HL-60 (cell line): ENCODE results near the gene LCN2.

Source experiments
- DNase-seq, 2 experiments: peaks; one replicate each; pipeline ENCODE4 v3.0.0-alpha.2; 2010 to 2020; ENCODE audit warnings: low read depth in 1 of 2, low spot score in 1 of 2
- H3K27ac ChIP-seq: fragments of 250-450 bp; sonication (Bioruptor Pico); replicated peaks from 2 replicates; pipeline ENCODE4 v1.5.1; 2020; ENCODE audit warnings: mild to moderate bottlenecking, moderate library complexity
- H3K27me3 ChIP-seq: fragments of 250-450 bp; sonication (Bioruptor Pico); 2 replicates; pipeline ENCODE4 v1.5.1; 2021; ENCODE audit warnings: mild to moderate bottlenecking, moderate library complexity; ENCODE audit not compliant: insufficient read depth, poor library complexity, severe bottlenecking
- H3K4me3 ChIP-seq: replicated peaks from 2 replicates; pipeline ENCODE4 v1.5.1; 2011; ENCODE audit warnings: mild to moderate bottlenecking, control low read depth, low read length; ENCODE audit not compliant: insufficient read depth
- CTCF ChIP-seq: IDR thresholded peaks from one replicate; pipeline ENCODE4 v1.5.1; 2011; ENCODE audit warnings: low read length, control low read depth, inconsistent platforms; ENCODE audit not compliant: insufficient read depth
- GABPA ChIP-seq: IDR thresholded peaks from 2 replicates; pipeline ENCODE4 v1.6.1; 2012; ENCODE audit warnings: low read depth
- POLR2AphosphoS5 ChIP-seq: IDR thresholded peaks from 2 replicates; pipeline ENCODE4 v1.6.1; 2012; ENCODE audit warnings: low read depth
- REST ChIP-seq: IDR thresholded peaks from 2 replicates; pipeline ENCODE4 v1.6.1; 2012; ENCODE audit warnings: low read depth; ENCODE audit not compliant: insufficient replicate concordance
- SPI1 ChIP-seq: IDR thresholded peaks from 2 replicates; pipeline ENCODE4 v1.6.1; 2012; ENCODE audit warnings: low read depth, mild to moderate bottlenecking, borderline replicate concordance

The LCN2 gene

GRCh38 chr9:128168731-128169308 lies 19.6 kb downstream of the LCN2 start:
- Histone ChIP-seq H3K4me3 (no peak overlapping the region), H3K27ac (no peak overlapping the region), H3K27me3 (no peaks in the 10 kb centered on the region)
- TF ChIP-seq POLR2AphosphoS5 = no peak
- TF ChIP-seq GABPA = no peak
- TF ChIP-seq SPI1 = no peak
- TF ChIP-seq REST = no peak
- no peak for TF ChIP-seq CTCF
- DNase-seq = no peak

- Histone ChIP-seq H3K27ac (no peak overlapping the region), H3K27me3 (no peaks in the 10 kb centered on the region), H3K4me3 (no peak overlapping the region)
- no peak for TF ChIP-seq GABPA
- no peak for TF ChIP-seq SPI1
- TF ChIP-seq POLR2AphosphoS5 = no peak
- no peak for TF ChIP-seq CTCF
- TF ChIP-seq REST = no peak
- DNase-seq = no peak
These were observed 20.2 kb downstream of the LCN2 start for GRCh38 chr9:128169492-128169891.

GRCh38 chr9:128169925-128170324 lies 20.7 kb downstream of the LCN2 start:
- DNase-seq = no peak
- Histone ChIP-seq H3K27ac (no peak overlapping the region), H3K27me3 (no peaks in the 10 kb centered on the region), H3K4me3 (no peak overlapping the region)
- TF ChIP-seq GABPA = no peak
- TF ChIP-seq SPI1 = no peak
- no peak for TF ChIP-seq REST
- TF ChIP-seq POLR2AphosphoS5 = no peak
- TF ChIP-seq CTCF = no peak
